GM21825 (cell line): Measurements from ENCODE around the gene ATF6.

Experiments used
- ATAC-seq: cut with Tn5 transposase; IDR thresholded peaks from one replicate; pipeline ENCODE4 v1.9.1; 2021; ENCODE audit warnings: mild to moderate bottlenecking, moderate library complexity; ENCODE audit not compliant: unreplicated experiment

Gene ATF6

DNA sequence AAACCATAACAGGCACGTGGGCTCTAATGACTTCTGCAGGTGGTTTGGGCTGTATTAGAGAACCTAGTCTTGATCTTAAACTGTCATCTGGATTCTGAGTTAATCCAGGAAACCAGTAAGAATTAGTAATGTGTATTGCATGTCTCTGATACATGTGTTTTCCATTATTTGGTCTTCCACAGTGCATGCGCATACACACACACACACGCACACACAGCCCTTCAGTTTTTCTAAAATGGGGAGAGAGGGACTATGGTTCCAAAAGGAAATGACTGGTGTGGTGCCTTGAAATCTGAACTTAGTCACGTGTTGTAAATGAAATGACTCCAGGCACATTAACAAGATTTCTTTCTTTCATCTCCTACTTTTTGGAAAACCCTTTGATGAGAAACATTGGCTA is 190.0 kb downstream of the ATF6 start:
- ATAC-seq, result no peak

DNA sequence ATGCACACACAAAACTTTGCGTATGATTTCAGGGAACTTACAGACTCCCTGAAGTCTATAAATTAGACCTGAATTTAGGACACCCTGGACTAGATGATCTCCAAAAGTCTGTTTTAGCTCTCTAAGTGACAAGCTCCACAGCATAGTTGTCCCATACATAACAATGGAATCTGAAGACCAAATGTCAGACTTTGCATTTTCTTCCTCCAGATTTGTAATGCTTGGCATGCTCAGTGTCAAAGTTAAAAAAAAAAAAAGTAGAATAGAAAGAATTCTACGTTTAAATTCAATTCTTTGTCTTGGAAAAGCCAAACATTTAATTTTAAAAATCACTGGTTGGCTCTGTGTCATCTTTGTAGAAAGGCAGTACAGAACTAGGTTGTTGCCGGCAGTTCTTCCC is 190.8 kb downstream of the ATF6 start:
- ATAC-seq, result no peak

DNA sequence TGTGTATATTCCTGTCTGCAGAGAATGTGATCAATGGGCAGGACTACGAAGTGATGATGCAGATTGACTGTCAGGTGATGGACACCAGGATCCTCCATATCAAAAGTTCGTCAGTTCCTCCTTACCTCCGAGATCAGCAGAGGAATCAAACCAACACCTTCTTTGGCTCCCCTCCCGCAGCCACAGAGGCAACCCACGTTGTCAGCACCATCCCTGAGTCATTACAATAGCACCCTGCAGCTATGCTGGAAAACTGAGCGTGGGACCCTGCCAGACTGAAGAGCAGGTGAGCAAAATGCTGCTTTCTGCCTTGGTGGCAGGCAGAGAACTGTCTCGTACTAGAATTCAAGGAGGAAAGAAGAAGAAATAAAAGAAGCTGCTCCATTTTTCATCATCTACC is 192.3 kb downstream of the ATF6 start:
- ATAC-seq, result no peak

DNA sequence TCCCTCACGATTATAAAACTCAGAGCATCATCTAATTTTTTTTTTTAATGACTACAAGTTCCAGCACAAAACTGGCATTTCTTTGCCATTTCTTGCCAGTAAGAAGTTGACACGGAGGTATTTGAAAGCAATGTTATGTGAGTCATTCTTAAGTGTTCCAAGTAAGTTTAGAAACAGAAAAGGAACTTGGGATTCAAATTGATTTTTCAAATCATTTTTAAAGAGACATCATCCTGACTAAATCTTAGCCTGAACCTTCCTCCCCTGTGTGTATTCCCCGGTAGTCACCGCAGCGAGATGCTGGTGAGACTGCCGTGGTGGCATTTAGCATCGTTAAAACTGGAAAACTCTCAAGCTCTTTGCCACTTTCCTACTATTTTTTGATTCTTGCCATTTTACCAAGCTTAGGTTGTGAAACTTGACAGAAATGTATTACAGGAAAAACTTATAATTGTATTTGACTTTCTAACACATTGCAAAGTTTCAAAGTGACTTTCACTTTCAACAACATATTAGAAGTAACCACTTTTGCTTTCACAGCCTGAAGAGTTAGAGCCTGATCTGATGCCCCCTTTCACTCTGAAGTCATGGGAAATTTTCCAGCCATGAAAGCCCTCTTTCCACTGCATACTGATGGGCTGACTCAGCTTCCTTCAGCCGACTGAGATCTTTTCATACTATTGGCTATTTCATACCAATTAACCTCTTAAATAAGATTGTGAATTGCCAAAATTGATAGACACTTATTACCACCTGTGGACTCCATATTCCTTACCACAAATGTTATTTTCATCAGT is 196.2 kb downstream of the ATF6 start:
- ATAC-seq, result peak; percentile 93

DNA sequence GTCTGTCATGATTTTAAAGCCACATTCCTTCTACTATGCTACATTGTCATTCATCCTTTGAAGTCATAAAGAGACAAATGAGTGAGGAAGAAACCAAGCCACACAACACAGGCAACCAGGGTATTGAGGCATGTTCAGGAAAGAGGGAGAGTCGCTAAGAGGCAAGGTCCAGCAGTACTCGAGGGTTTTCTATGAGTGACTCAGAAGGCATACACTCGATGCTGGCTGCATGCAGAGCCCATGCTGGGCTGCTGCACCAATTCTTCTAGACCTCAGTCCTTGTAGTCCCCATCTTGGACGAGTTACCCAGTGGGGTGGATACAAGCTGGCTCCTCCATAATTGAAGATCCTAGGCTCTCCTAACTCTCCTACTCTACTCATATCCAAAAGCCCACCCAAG is 199.9 kb downstream of the ATF6 start:
- no peak for ATAC-seq

- no peak for ATAC-seq
Measured at GRCh38 chr1:161970036-161970435, 203.9 kb downstream of the ATF6 start.

DNA sequence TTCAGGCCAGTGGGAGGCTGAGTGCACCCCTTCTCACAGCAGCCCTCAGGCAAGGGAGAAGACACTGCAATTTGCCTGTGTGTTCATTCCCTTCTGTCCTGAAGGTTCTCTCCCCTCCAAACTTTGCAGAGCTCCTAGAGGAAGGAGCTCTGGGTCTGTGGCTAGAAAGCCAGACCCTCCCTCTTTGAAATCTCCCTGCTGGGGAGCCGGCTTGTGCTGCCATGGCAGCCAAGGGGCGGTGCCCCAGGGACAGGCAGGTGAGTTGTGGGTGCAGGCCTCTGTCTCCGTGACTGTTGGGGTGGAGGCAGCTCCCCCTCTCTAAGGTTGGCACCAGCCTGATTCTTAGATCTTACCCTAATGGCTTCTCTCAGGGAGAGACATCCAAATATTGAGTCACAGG is 204.5 kb downstream of the ATF6 start:
- ATAC-seq, result no peak

- no peak for ATAC-seq
Measured at GRCh38 chr1:161972828-161973227, 206.7 kb downstream of the ATF6 start.

GRCh38 chr1:161973924-161974845 is 208.1 kb downstream of the ATF6 start:
- no peak for ATAC-seq

DNA sequence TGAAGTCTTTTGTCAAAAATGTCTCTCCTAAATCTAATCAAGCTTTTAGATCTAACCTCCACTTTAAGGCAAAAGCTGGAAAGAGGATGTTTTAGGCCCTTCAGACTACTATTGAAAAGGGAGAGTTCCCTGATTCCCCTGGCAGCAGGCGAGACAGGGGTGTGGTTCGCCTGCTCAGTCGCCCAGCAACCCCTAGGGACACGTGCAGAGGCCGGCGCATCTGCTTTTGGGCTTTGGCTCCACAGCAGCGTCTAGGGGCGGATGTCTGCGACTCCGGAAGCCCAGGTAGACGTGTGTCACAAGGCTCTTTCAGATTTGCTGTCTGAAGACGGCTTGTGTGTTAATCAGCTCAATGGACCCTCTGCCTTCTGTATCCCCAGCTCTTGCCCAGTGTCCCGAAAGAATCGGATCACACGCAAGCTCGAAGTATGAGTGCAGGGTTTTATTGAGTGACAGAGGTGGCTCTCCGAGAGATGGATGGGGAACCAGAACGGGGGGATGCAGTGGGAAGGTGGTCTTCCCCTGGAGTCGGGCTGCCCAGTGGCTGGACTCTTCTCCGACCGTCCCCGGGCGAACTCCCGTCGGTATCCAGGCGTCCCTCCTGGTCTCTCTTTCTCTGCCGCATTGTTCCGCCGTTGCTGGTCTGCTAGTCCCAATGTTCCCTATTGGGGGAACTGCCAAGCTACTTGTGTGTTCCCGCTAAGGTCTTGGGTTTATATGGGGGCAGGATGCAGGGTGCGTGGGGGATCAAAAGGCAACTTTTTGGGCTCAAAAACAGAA is 212.1 kb downstream of the ATF6 start:
- ATAC-seq, result no peak

DNA sequence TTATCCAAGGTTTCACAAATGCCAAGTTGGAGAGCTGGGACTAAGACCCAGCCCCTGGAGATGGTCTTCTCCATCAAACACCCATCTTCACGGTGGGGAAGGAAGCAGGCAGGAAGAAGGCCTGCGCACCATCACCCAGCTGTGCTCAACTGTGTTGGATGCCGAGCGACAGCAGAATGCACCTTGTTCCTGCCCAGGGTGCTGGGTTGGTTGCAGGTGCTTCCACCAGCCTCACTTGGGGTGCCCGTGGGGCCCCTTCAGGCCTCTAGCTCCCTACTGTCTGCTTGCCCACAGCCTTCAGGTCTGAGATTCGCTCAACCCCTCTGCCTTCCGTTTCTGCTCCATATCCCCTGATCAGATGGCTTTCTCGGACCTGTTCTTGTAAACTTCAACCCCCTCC is 215.0 kb downstream of the ATF6 start:
- no peak for ATAC-seq

DNA sequence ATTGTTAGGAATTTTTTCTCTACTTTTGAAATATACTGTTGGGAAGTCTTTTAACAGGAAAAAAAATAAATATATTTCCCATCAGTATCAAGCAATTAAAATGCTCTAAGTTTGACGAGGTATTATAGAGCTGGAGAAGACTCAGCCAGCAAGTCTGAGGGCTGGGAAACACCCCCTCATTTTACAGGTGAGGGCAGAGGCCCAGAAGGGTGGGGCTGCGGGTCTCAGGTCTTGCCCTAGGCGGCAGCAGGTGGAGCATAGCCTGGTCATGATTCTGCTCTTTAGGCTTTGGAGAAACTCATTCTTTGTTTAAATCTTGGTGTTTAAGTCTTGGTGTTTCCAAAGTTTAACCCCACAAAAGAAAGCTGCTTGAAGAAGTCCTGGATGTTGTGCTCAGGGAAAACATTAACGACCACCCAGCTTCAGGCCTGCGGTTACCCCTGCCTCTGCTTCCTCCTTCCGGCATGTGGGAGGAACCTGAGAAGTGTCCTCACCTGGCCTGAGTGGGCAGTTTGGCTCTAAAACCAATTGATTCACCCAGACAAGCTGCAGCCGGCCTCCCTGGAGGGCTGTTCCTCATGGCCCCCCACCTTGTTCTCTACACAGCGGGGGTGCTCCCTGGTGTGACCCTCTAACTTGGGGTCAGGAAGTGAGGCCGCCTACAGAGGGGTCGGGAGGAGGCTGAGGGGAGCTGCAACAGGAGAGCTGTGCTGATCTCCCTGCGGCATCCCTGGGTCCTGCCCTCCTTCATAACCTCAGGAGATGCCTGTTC is 215.8 kb downstream of the ATF6 start:
- no peak for ATAC-seq

DNA sequence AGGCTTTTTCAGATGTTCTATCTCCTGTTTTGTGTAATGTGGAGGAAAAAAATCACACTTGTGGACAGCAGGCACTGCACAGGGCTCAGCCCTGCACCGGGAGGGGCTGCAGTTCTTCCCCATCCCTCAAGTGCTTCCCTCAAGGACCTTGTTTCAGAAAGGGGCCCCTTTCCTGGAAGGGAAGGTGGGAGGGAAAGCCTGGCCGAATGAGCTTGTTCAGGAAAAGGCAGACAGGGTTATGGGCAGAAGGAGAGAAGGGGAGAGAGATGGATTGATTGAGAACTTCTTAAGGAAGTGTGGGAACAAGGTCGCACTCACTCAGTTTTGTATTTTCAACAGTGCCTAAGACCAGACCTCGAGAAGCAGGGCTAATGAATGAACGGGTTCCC is 216.4 kb downstream of the ATF6 start:
- no peak for ATAC-seq

GRCh38 chr1:161982917-161983316 is 216.8 kb downstream of the ATF6 start:
- no peak for ATAC-seq

DNA sequence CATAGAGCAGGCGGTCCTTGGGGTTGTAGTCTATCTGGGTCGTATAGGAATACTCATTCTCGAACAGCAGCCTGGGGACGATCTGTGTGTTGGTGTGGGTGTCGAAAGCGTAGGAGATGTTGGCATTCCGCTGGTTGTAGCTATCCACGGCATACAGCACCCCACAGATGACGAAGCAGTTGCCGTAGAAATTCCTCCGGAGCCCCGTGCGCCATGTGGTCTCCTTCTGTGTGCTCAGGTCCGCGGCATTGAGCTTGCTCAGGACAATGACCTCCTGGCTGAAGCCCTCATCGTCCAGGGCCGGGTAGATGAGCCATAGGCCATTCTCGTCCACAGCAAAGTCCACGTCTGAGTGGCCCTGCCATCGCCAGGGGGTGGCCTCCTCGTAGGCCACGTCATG is 217.6 kb downstream of the ATF6 start:
- no peak for ATAC-seq

GRCh38 chr1:161985301-161985822 is 219.2 kb downstream of the ATF6 start:
- no peak for ATAC-seq

DNA sequence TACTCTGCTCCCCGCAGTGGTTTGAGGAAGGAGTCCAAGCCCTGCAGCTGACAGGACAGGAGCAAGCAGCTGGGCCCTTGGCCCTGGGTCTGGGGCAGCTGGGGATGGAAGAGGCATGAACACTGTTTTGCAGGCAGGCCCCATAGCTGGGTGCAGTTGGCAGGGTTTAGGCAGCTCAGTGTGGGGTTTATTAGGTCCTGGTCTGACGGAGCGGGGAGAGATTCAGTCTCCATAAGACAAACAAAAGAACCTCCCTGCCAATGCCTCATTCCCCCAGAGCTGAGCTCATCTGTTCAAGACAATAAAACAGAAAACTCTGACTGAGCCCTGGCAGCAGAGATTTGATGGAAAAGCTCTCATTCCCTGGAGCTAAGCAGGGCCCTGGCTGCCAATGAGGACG is 220.2 kb downstream of the ATF6 start:
- ATAC-seq, result no peak

- ATAC-seq, result no peak
Measured at GRCh38 chr1:161987303-161987702, 221.2 kb downstream of the ATF6 start.

DNA sequence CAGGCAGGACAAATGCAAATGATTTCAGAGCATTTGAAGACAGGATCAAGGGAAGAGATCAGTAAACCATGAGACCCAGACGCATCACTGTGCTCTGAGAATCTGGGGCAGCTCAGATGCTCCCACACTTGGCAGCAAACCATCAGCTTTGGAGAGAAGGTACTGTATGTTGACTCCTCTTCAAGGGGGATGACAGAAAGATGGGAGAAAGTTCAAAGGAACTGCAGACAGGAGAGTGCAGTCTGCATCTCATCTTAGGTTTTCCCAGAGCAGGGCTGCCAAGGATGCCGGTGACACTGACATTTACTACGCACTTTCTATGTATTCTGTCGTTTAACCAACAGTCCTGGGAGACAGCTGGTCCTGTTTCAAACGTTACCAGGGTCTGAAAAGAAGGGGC is 221.8 kb downstream of the ATF6 start:
- ATAC-seq, result no peak

GRCh38 chr1:161988413-161988812 is 222.3 kb downstream of the ATF6 start:
- no peak for ATAC-seq
